ENCODE data around the gene PER1. TPM values are rescaled to one million over a fixed set of nuclear protein-coding genes. Genes with fewer than 3 reads are reported as not detected.

PER1 gene
- total and polyA plus RNA-seq, 10 of the 15 experiments (the other 5 are each of a cell fraction or from before 2014, with no cell fraction given) = 0.02 to 25.1 (median 5.4) TPM

- TF ChIP-seq MLLT1 (IDR thresholded peaks at IDR 0.05) = peak; percentile 53; the same call in 1 of the 2 replicates
- TF ChIP-seq MEF2A (IDR thresholded peaks at IDR 0.05; ENCODE audit: insufficient read depth, low read depth, low read length) = no peak
- no peak for TF ChIP-seq NFYA (IDR thresholded peaks at IDR 0.05; ENCODE audit: borderline replicate concordance, low read depth, low read length)
- no peak; a peak in 2 of 4 replicates for TF ChIP-seq BHLHE40 (IDR thresholded peaks at IDR 0.05; ENCODE audit: borderline replicate concordance in 1 of 2, low read depth in 2 of 2, low read length in 1 of 2)
- TF ChIP-seq IKZF2 (IDR thresholded peaks at IDR 0.05) = peak; percentile 30 to 34; a peak in 2 of 4 replicates
- TF ChIP-seq YBX1 (IDR thresholded peaks at IDR 0.05) = no peak
- no peak for TF ChIP-seq STAT1 (conservative IDR thresholded peaks at IDR 0.05)
- TF ChIP-seq SPI1 (IDR thresholded peaks at IDR 0.05; ENCODE audit: borderline replicate concordance, insufficient read depth, low read depth, low read length) = peak; percentile 29; the same call in 1 of the 2 replicates
- TF ChIP-seq ZNF24 (IDR thresholded peaks at IDR 0.05) = peak; percentile 99
- TF ChIP-seq ZNF274 (IDR thresholded peaks at IDR 0.05; ENCODE audit: insufficient read depth, insufficient read length) = no peak
- no peak for TF ChIP-seq KDM1A (IDR thresholded peaks at IDR 0.05; ENCODE audit: borderline replicate concordance)
- TF ChIP-seq SIX5 (IDR thresholded peaks at IDR 0.05; ENCODE audit: low read depth, low read length, severe bottlenecking) = no peak
- no peak for TF ChIP-seq MTA3 (IDR thresholded peaks at IDR 0.05; ENCODE audit: borderline replicate concordance, low read length)
- no peak for TF ChIP-seq PML (IDR thresholded peaks at IDR 0.05; ENCODE audit: low read length)
- no peak for TF ChIP-seq BCL11A (IDR thresholded peaks at IDR 0.05; ENCODE audit: low read depth, low read length)
- TF ChIP-seq SMAD5 (IDR thresholded peaks at IDR 0.05; ENCODE audit: low read depth) = no peak
- TF ChIP-seq KLF5 (IDR thresholded peaks at IDR 0.05; ENCODE audit: partially characterized antibody) = peak; percentile 29
- TF ChIP-seq SRF (IDR thresholded peaks at IDR 0.05; ENCODE audit: low read depth in 2 of 2, low read length in 2 of 2) = 0 out of 4 replicates have a peak, but pooled peaks of 1 of the 2 experiments have one; percentile 28
- TF ChIP-seq DPF2 (IDR thresholded peaks at IDR 0.05) = peak; percentile 49; the same call in 1 of the 2 replicates
- peak; percentile 86 for TF ChIP-seq ZBTB40 (IDR thresholded peaks at IDR 0.05; ENCODE audit: borderline replicate concordance)
- TF ChIP-seq BACH1 (IDR thresholded peaks at IDR 0.05; ENCODE audit: borderline replicate concordance) = peak; percentile 59; the same call in 1 of the 2 replicates
- TF ChIP-seq FOS (IDR thresholded peaks at IDR 0.05; ENCODE audit: borderline replicate concordance, extremely low read depth, insufficient read length) = no peak
- peak; percentile 91 for TF ChIP-seq ZSCAN29 (IDR thresholded peaks at IDR 0.05)
- TF ChIP-seq BRCA1 (IDR thresholded peaks at IDR 0.05; ENCODE audit: low read depth, low read length) = no peak
- TF ChIP-seq NRF1 (conservative IDR thresholded peaks at IDR 0.05; ENCODE audit: low read depth, low read length) = no peak
Observed at GRCh38 chr17:8125154-8125946, 26.9 kb downstream of the PER1 start (continued).
